ENCODE results near the gene SHH.

The SHH gene

DNA sequence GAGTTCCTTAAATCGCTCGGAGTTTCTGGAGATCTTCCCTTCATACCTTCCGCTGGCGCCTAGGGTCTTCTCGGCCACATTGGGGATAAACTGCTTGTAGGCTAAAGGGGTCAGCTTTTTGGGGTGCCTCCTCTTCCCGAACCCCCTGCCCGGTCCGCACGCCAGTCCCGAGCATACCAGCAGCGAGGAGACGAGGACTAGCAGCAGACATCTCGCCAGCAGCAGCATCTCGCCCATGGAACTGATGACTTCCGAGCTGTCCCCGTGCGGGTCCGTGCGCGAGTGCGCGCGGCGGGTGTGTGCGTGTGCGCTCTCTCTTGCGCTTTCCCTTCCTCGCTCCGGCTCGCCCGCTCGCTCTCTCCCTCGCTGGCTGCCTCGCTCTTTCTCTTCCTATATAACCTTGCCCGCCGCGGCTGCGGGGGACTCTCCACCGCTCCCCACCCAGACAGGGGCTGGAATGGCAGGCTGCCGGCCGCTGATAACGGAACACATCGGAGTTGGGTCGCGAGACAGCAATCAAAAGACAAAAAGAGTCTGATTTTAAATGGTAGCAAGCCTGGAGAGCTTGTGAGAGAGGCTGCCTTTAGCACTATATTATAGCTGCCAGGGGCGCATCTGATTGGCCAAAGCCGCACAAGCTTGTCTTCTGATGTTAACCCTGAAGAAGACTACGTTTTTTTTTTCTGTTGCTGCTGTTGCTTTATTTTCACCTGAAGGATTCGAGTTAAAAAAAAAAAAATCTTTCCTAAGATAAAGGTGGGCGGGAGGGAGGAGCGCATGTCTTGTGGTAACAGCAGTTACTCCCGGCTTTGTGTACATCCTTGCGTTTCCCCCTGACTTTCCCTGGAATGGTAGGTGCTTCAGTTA is at the start of gene SHH:
Gene SHH (minus strand): TSS at position 569 of the 867 bp plus-strand sequence. CDS start 341 bp downstream, at position 228.
- H3K27ac Mint-ChIP-seq: peak within 1 kb of the TSS; percentile 58
- H3K4me1 Mint-ChIP-seq (ENCODE audit: low read depth): peaks cover 24% of the 10 kb centered on the region
- peaks cover 65% of the 10 kb centered on the region for H3K27me3 Mint-ChIP-seq
- H3K4me3 Mint-ChIP-seq: peak within 1 kb of the TSS; percentile 43
- no peaks in the 10 kb centered on the region for H3K9me3 Mint-ChIP-seq
- no peaks in the 10 kb centered on the region for H3K36me3 Mint-ChIP-seq (ENCODE audit: low read depth)

DNA sequence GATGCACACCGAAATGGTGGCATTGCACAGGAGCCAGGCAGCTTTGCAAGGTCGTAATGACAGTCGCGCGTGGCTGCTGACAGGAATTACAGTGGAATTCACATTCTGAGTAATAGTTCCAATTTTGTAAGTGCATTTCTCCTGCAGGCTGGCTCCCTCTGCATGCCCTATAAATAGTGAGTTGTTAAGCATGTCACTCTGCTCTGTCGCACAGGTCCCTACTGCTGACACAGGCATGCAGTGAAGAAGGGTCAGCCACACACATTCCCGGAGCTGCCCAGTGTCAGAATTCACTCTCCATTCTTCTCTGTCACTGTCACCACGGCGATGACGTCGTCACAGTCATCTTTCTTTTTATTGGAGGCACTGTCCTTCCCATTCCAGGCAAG is 49.2 kb upstream of the SHH start:
- H3K27ac Mint-ChIP-seq: no peak overlapping the region
- no peaks in the 10 kb centered on the region for H3K36me3 Mint-ChIP-seq (ENCODE audit: low read depth)
- H3K27me3 Mint-ChIP-seq: peaks cover 15% of the 10 kb centered on the region
- no peaks in the 10 kb centered on the region for H3K9me3 Mint-ChIP-seq
- no peaks in the 10 kb centered on the region for H3K4me1 Mint-ChIP-seq (ENCODE audit: low read depth)
- no peak overlapping the region for H3K4me3 Mint-ChIP-seq

DNA sequence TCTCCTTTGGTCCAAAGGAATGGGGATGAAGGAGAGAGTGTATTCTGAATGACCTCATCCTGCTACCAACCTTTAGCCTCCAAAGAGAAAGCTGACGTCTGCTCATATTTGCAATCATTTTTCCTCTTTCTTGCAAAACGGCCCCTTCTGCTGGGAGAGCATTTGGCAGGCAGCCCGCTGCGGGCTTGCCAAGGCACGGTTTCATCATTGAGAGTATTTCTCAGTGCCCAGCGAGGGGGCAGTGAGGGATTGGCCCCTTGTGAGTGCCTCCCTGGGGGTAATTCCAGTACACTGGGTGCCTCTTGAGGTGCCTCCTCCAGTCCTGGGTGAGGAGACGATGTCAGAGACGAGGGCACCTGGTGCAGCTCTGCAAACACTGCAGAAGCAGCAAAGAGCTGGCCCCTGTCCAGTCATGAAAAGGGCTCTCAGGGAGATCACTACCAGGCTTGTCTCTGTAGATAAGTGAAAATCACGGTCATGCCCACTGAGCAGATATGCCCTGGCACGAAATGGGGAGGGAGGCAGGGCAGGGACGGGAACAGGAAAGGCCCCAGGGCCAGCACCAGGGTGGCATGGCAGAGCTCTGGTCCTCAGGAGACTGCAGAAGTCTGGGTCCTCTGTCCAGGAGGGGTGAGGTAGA is 48.7 kb upstream of the SHH start:
- Mint-ChIP-seq H3K4me3 (no peak overlapping the region), H3K36me3 (ENCODE audit: low read depth) (no peaks in the 10 kb centered on the region), H3K27ac (no peak overlapping the region), H3K27me3 (peaks cover 13% of the 10 kb centered on the region), H3K9me3 (no peaks in the 10 kb centered on the region), H3K4me1 (ENCODE audit: low read depth) (no peaks in the 10 kb centered on the region)

DNA sequence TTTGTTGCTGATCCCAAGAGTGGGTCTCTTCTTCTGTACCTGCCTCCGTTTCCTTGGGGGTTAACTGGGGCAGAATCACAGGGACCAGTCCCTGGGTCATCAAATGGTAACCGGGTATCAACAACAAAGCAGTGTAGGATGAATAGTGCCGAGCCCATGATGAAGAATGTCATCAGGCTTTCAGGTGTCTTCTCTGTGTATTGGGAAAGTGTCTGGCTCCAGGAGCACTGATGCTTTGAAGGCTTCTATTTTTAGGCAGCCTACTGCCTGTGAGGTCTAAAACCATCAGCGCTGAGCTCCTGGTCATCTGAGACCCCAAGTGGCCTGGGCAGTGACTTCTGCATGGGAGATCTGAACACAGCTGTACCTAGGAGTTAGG is 48.2 kb upstream of the SHH start:
- Mint-ChIP-seq H3K27me3 (peaks cover 10% of the 10 kb centered on the region), H3K9me3 (no peaks in the 10 kb centered on the region), H3K36me3 (ENCODE audit: low read depth) (no peaks in the 10 kb centered on the region), H3K4me1 (ENCODE audit: low read depth) (no peaks in the 10 kb centered on the region), H3K4me3 (no peak overlapping the region), H3K27ac (no peak overlapping the region)

DNA sequence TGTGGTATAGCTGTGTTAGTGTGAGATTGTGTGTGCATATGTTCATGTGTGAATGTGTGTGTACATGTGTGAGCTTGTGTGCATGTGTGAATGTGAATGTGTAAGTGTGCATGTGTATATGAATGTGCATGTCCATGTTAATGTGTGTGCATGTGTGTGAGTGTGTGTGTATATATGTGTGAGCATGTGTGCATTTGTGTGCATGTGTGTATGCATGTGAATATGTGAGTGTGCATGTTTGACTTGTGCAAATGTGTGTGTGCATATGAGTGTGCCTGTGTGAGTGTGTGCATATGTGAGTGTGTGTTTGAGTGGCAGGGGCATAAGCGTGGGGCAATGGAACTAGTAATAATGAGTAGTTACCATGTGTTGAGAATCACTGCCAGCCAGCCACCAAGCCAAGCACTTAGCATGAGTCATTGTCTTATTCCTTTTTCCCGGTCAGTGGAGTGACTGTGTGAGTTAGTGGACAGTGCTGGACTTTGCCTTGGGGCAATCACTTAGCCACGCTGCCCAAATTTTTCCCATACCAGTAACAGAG is 46.3 kb upstream of the SHH start:
- H3K27ac Mint-ChIP-seq: no peak overlapping the region
- H3K27me3 Mint-ChIP-seq: peaks cover 4% of the 10 kb centered on the region
- no peaks in the 10 kb centered on the region for H3K36me3 Mint-ChIP-seq (ENCODE audit: low read depth)
- H3K4me1 Mint-ChIP-seq (ENCODE audit: low read depth): no peaks in the 10 kb centered on the region
- H3K9me3 Mint-ChIP-seq: peaks cover 5% of the 10 kb centered on the region
- H3K4me3 Mint-ChIP-seq: no peak overlapping the region

DNA sequence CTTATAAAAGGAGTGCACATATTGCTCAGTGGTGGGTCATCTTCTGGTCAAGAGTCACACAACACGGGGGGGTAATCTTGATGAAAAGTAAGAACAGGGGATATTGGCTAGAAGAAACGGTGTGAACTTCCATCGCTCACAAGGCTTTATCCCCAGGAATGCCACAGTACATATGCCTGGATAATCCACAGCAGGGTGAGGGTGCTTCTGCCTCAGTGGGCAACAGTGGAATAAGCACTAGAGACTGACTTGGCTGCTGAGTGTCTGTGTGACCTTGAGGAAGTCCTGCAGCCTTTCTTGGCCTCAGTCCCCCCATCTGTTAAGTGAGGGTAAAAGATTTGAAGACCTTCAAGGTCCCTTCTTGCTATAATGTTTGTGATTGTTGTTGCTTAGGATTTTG is 44.9 kb upstream of the SHH start:
- Mint-ChIP-seq H3K27ac (no peak overlapping the region), H3K4me1 (ENCODE audit: low read depth) (no peaks in the 10 kb centered on the region), H3K4me3 (no peak overlapping the region), H3K27me3 (peaks cover 12% of the 10 kb centered on the region), H3K9me3 (peaks cover 5% of the 10 kb centered on the region), H3K36me3 (ENCODE audit: low read depth) (no peaks in the 10 kb centered on the region)

DNA sequence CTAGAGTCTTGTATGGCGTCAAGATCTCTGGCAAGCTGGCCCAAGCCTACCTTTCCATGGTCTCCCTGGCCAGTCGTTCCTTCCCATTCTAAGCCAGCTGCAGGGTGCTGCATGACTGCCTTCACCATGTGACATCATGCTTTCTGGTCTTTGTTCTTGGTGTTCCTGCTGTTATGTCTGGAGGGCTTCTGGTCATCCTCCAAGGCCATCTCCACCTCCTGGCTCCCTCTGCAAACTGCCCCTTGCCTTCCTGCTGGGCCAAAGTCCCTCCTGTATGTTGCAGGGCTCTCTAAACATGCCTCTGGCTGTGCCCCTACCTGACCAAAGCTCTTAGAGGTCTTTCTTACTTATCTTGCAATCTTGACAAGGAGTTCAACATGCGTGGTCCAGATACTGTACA is 44.4 kb upstream of the SHH start:
- peaks cover 10% of the 10 kb centered on the region for H3K27me3 Mint-ChIP-seq
- no peak overlapping the region for H3K4me3 Mint-ChIP-seq

DNA sequence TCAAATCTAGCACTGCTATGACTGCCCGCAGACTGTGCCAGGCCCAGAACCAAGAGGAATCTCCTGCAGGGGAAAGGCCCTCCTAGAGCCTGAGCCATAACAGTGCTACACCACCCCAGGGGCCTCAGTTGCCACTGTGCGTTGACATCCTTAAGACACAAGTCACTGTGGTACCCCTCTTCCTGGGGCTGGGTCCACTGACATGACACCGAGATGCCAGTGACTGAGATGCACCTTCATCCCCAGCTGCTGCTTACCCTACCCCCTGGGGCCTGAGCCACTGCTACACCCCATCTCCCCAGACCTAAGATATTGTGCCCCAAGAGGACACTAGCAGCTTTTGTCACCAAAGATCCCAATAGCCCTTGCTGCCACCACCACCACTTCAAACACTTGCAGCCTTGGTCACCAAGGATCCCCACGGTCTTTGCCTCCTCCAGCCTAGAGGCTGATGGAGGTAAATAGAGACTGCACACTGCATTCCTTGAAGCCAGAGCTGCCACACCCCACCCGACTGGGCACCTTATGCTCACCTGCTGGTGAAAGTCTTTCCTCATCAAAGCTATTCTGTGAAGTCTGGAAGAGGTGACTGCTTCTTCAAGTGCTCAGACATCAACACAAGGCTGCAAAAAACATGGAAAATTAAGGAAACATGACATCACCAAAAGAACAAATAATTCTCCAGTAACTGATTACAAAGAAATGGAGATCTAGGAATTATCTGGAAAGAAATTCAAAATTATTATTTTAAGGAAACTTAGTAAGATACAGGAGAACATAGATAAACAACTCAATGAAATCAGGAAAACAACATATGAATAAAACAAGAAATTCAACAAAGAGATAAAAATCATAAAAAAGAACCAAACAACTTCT is 40.4 kb upstream of the SHH start:
- peaks cover 7% of the 10 kb centered on the region for H3K27me3 Mint-ChIP-seq
- H3K4me3 Mint-ChIP-seq: no peak overlapping the region
- peaks cover 5% of the 10 kb centered on the region for H3K9me3 Mint-ChIP-seq
- H3K4me1 Mint-ChIP-seq (ENCODE audit: low read depth): no peaks in the 10 kb centered on the region
- no peak overlapping the region for H3K27ac Mint-ChIP-seq
- no peaks in the 10 kb centered on the region for H3K36me3 Mint-ChIP-seq (ENCODE audit: low read depth)

More for the DNA sequence above, 44.4 kb upstream of the SHH start:
- no peaks in the 10 kb centered on the region for H3K36me3 Mint-ChIP-seq (ENCODE audit: low read depth)
- H3K4me1 Mint-ChIP-seq (ENCODE audit: low read depth): no peaks in the 10 kb centered on the region
- no peak overlapping the region for H3K27ac Mint-ChIP-seq
- peaks cover 5% of the 10 kb centered on the region for H3K9me3 Mint-ChIP-seq

DNA sequence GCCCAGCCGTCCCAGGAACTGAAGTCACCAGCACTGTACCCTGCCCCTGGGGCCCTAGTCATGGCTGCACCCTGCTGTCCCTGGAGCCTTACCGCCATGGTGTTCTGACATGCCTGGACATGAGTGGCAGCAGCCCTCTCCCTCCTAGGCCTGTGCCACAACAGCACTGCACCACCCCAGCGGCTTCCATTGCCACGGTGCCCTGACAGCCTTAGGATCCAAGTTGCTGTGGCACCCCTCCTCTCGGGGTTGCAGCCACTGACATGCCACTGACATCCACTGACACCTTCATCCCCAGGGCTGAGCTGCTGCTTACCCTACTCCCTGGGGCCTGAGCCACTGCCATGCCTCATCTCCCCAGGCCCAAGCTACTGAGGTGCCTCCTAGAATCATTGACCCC is 39.6 kb upstream of the SHH start:
- Mint-ChIP-seq H3K27ac (no peak overlapping the region), H3K4me3 (no peak overlapping the region), H3K27me3 (peaks cover 7% of the 10 kb centered on the region), H3K4me1 (ENCODE audit: low read depth) (no peaks in the 10 kb centered on the region), H3K36me3 (ENCODE audit: low read depth) (no peaks in the 10 kb centered on the region), H3K9me3 (peaks cover 5% of the 10 kb centered on the region)

DNA sequence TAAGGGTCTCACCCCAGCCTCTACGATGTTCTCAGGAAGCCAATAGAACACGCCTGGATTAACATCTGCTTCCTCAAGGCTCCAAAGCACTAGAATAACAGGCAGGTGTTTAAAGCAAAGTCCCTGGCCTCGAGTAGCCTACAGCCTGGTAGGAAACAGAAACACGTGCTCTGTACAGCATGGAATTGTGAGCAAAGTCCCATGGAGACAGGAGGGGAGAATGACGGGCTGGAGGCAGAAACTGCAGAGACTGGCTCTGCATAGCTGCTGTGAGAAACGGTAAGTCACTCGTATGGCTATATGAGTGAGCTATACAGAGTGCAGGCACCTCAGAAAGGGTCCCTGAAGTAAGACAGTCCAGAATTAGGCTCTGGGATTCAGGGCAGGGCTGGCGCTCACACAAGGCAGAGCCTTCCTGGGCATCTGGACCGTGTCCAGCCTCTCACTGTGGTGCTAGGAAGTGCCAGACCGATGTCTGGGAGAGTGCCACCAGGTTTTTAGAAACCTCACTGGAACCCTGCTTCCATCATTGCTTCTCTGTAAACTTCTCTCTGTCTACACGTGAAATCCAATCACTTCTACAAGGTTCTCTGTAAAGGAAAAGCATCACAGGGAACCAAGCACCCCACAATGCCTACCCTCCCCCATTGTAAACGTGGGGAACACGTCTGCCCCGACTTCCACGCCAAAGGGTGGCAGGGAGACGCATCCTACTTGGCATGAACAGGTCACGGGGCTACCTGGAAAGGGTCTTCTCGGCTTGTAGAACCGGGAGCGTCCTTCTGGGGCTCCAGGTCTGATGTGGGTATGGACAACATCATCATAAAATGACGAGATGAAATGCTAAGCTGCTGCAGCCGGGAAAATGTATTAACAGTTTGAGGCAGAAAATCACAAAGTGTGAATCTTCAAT is 38.8 kb upstream of the SHH start:
- no peaks in the 10 kb centered on the region for H3K36me3 Mint-ChIP-seq (ENCODE audit: low read depth)
- no peak overlapping the region for H3K27ac Mint-ChIP-seq
- H3K27me3 Mint-ChIP-seq: peaks cover 7% of the 10 kb centered on the region
- H3K9me3 Mint-ChIP-seq: peaks cover 5% of the 10 kb centered on the region
- H3K4me1 Mint-ChIP-seq (ENCODE audit: low read depth): no peaks in the 10 kb centered on the region
- no peak overlapping the region for H3K4me3 Mint-ChIP-seq

DNA sequence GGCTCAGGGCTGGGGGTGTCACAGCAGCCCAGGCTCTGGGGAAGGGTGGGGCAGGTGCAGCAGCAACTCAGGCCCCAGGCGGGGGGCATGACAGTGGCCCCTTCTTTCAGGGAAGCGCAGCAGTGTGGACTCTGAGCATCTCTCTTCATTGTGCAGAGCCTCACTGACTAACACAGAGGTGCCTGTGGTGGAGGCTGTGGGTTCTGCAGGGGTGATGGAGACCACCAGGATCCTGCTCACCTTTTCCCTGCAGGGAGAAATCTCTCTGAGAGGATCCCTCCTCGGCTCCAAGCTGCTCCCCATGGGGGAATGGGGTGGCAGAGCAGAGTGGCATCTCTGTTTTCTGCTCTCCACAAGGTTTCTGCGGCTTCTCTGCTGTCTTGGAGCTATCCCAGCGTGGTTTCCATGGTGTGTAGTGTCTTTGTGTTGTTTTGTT is 37.8 kb upstream of the SHH start:
- peaks cover 7% of the 10 kb centered on the region for H3K27me3 Mint-ChIP-seq
- H3K27ac Mint-ChIP-seq: no peak overlapping the region

DNA sequence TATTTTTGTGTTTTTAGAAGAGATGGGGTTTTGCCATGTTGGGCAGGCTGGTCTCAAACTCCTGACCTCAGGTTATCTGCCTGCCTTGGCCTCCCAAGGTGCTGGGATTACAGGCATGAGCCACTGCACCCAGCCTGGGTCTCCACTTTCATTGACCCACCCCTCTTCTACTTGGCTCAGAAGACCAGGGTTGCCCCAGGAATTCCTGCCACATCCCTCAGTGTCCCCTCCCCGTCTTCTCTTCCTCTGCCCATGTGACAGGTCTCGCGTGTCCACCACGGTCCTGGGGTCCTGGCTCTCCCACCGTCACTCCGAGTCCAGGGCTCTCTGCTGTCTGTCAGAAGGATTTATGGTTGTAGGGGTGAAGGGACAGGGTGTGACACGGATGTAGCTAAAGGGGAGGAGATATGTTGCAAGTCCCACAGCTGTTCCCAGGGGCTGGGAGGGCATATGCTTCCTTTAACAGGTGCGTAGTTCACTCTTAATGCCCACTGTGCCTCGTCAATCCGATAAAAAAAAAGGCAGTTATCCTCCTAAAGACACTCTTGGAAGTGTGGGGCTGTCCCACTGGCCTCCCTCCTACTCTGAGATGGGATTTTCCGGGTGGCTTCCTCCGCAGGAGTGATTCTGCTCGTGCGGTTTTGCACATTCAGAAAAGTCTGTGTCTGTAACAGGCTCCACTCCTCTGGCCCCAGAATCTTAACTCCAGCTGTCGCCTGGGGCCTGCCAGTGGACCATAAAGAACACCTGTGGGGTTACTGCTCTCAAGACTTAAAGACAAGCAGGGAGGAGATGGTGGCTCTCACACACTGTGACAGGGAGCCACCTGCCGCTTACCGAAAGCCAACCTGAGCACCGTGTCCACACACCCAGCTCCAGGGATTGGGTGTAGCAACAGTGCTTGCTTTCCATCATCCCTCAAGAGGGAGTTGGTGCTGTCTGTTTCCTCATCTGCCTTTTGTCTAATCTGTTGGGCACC is 36.7 kb upstream of the SHH start:
- Mint-ChIP-seq H3K9me3 (no peaks in the 10 kb centered on the region), H3K4me3 (no peak overlapping the region), H3K27ac (no peak overlapping the region), H3K4me1 (ENCODE audit: low read depth) (no peaks in the 10 kb centered on the region), H3K27me3 (peaks cover 7% of the 10 kb centered on the region), H3K36me3 (ENCODE audit: low read depth) (no peaks in the 10 kb centered on the region)

More for the DNA sequence above, 37.8 kb upstream of the SHH start:
- no peak overlapping the region for H3K4me3 Mint-ChIP-seq
- H3K4me1 Mint-ChIP-seq (ENCODE audit: low read depth): no peaks in the 10 kb centered on the region
- H3K9me3 Mint-ChIP-seq: peaks cover 4% of the 10 kb centered on the region
- H3K36me3 Mint-ChIP-seq (ENCODE audit: low read depth): no peaks in the 10 kb centered on the region

DNA sequence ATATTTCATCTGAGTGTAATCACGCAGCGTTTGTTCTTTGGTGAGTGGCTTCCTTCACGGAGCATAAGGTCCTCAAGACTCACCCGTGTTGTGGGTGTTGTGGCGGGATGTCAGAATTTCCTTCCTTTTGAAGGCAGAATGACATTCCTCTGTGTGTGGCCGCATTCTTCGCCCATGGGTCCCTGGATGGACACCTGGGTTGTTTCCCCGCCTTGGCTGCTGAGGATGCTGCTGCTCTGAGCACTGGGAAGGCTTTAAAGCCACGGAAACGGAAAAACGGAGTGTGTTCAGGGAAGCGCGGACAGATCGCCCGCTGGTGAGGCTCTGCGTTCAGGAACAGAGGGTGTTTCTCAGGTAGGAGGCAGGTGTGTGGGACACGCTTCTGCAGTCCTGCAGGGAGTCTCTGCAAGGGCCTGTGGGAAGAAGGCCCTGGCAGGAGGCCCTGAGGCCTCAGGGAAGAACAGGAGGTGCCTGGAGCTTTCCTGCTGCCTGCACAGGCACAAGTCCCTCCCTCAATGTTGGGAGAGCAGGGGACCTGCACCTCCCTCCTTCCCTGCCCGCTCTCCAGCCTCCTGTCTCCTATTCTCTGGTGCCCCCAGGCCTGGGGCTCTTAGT is 35.7 kb upstream of the SHH start:
- peaks cover 4% of the 10 kb centered on the region for H3K27me3 Mint-ChIP-seq
- H3K9me3 Mint-ChIP-seq: no peaks in the 10 kb centered on the region
- H3K27ac Mint-ChIP-seq: no peak overlapping the region
- no peaks in the 10 kb centered on the region for H3K4me1 Mint-ChIP-seq (ENCODE audit: low read depth)
- no peaks in the 10 kb centered on the region for H3K36me3 Mint-ChIP-seq (ENCODE audit: low read depth)
- no peak overlapping the region for H3K4me3 Mint-ChIP-seq

Measured in stimulated activated naive CD8-positive, alpha-beta T cell treated with anti-CD3 and anti-CD28 coated beads, Interleukin-15, Interleukin-2, amounts not matched to agents 100 ng/mL and 50 ng/mL, for 24 hours (primary cell).